ENCODE results near the gene POLN. TPM values are rescaled to one million over a fixed set of nuclear protein-coding genes. Genes with fewer than 3 reads are reported as not detected.

POLN gene
- total and polyA plus RNA-seq, 12 donors = 0.69 to 10.6 (median 3.0) TPM

DNA sequence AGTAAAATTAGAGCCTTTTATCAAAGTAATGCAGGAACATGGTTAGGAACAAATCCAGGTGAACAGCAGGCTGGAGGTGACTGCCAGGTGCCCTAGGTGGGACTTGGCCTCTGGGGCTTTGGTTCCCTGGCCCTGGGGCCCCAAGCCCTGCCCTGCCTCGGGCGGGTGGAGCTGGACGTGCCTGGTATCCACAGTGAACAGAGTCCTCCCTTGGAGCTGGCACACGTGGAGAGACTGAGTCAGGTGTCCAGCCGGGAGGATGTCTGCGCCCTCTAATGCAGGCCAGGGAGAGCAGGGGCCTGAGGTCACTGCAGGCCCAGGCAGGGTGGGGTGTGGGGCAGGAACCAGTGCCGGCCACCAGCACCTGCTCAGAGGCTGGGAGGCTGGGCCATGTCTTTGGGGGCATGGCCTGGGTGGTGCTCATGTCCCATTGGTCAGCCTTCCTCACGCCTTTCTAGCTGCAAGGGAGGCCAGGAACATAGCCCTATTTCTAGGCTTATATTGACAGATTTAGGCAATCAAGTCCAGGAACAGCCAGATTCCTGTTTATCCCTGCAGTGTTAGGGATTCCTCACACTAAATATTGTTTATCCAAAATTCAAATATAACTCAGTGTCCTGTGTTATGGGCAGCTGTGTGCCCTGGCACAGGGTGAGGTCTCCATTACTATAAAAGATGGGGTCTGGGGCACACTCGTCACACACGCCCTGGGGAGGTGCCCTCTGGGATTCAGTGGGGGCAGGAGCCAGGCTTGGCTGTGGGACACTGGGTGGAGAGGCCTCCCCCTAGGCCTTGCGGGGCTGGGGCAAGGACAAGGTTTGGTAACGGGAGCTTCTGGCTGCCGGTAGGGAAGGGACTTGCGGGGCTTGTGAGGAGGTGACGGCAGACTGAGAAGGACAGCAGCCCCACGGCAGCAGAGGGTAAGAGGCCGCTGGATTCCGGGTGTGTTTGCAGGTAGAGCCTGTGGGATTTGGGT lies 197.1 kb downstream of the POLN start:
- no peak overlapping the region for H3K27ac ChIP-seq
- no peaks in the 10 kb centered on the region for H3K9me3 ChIP-seq (replicated peaks in 1 of 3)
- intact Hi-C loops (cut with DNase I) = no loop called here
- H3K4me1 ChIP-seq (replicated peaks in 1 of 2) = peaks cover 6 to 20% of the 10 kb centered on the region in 2 donors
- WGBS, 4 donors = 83 to 93% (median 88%) methylated on average over 12 to 18 of the region's 18 CpGs
- no peaks in the 10 kb centered on the region for H3K36me3 ChIP-seq (replicated peaks in 1 of 2)
- no peak overlapping the region for H3K4me3 ChIP-seq
- no peak for TF ChIP-seq POLR2A (IDR thresholded peaks at IDR 0.05)
- TF ChIP-seq, protein P1, sequence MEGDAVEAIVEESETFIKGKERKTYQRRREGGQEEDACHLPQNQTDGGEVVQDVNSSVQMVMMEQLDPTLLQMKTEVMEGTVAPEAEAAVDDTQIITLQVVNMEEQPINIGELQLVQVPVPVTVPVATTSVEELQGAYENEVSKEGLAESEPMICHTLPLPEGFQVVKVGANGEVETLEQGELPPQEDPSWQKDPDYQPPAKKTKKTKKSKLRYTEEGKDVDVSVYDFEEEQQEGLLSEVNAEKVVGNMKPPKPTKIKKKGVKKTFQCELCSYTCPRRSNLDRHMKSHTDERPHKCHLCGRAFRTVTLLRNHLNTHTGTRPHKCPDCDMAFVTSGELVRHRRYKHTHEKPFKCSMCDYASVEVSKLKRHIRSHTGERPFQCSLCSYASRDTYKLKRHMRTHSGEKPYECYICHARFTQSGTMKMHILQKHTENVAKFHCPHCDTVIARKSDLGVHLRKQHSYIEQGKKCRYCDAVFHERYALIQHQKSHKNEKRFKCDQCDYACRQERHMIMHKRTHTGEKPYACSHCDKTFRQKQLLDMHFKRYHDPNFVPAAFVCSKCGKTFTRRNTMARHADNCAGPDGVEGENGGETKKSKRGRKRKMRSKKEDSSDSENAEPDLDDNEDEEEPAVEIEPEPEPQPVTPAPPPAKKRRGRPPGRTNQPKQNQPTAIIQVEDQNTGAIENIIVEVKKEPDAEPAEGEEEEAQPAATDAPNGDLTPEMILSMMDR (IDR thresholded peaks at IDR 0.05) = no peak
- peak in 2 of 7 donors; percentile 16 to 45 for DNase-seq
- H3K27me3 ChIP-seq = peaks cover 15% of the 10 kb centered on the region

DNA sequence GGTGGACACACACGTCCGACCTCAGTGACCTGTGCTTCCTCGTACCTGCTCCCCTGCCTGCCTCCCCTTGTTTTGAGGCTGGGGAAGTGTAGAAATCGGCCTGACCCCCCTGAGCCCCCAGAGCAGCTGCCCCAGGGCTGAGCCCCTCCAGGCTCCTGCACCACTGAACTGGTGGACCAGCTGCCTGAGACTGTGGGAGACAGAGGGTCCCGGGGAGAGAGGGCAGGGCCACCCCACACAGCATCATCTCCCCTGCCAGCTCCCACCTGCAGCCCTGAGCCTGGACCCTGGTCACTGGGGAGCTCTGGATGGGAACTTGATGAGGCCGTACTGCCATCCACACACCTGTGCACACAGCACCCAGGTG lies 197.8 kb downstream of the POLN start:
- Histone ChIP-seq H3K4me3 (no peak overlapping the region), H3K27me3 (peaks cover 15% of the 10 kb centered on the region), H3K36me3 (replicated peaks in 1 of 2) (no peaks in the 10 kb centered on the region), H3K4me1 (replicated peaks in 1 of 2) (peaks cover 6 to 20% of the 10 kb centered on the region in 2 donors), H3K27ac (no peak overlapping the region), H3K9me3 (replicated peaks in 1 of 3) (no peaks in the 10 kb centered on the region)
- DNase-seq = peak in 1 of 7 donors; percentile 35
- TF ChIP-seq, protein P1 (IDR thresholded peaks at IDR 0.05) = no peak
- no peak for TF ChIP-seq POLR2A (IDR thresholded peaks at IDR 0.05)
- 87 to 92% (median 91%) methylated on average over 5 to 6 of the region's 6 CpGs for WGBS, 4 donors
- intact Hi-C loops (cut with DNase I) = no loop called here

DNA sequence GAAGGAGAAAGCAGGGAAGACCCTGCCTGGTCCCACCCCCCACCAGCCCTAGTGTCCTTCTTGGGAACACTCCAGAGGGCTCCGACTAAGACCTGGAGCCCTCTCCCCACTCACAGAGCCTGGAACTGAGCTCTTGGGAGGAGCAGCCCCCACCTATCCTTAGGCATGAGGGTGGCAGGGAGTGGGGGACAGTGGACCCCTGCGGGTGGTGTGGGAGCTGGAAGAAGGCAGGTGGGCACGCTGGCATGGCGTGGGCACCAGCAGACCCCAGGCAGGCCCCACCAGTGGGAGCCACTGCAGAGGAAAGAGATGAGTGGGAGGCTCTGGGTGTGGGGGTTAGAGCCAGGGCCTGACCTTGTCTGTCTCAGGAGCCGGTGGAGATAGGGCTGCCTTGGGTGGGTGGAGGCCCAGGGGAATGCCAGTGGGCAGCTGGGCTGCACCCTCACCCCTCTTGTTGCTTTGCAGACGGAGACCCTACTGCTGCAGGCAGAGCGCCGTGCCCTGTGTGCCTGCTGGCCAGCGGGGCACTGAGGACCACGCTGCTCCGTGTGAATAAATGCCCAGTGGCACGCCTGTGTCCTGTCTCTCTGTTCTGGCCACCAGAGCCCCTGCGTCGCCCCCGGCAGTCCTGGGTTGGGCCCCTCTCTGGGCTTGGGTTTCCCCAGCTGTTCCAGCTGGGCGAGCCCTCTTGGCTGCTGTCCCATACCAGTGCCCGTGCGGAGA lies 198.4 kb downstream of the POLN start:
- Histone ChIP-seq H3K36me3 (replicated peaks in 1 of 2) (no peaks in the 10 kb centered on the region), H3K27me3 (peaks cover 15% of the 10 kb centered on the region), H3K4me1 (replicated peaks in 1 of 2) (peaks cover 6 to 20% of the 10 kb centered on the region in 2 donors), H3K4me3 (no peak overlapping the region), H3K27ac (no peak overlapping the region), H3K9me3 (replicated peaks in 1 of 3) (no peaks in the 10 kb centered on the region)
- intact Hi-C loops (cut with DNase I) = no loop called here
- no peak for TF ChIP-seq POLR2A (IDR thresholded peaks at IDR 0.05)
- TF ChIP-seq, protein P1 (IDR thresholded peaks at IDR 0.05) = no peak
- WGBS, 4 donors = 90 to 99% (median 94%) methylated on average over 5 to 18 of the region's 18 CpGs
- peak in 2 of 7 donors; percentile 17 to 39 for DNase-seq

DNA sequence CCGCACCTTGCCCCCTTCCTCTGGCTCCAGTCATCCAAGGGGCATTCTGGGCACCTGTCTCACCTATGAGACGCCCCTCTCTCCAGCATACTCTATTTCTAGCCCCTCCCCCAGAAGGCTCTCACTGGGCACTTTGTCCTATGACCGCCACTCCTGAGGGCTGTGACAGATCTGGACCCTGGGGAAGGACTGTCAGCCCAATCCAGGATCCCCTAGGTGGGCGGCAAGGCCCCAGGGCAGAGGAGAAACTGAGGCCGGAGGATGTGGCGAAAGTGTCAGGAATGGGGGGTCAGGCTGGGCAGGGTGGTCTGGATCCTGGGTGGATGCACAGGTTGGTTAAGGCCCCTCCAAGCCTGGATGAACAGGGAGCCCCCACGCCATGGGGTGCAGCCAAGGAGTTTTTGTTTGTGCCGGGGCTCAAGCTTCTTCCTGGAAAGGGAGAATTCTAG lies 198.9 kb downstream of the POLN start:
- 90 to 96% (median 93%) methylated on average over 5 to 8 of the region's 8 CpGs for WGBS, 4 donors
- no peak overlapping the region for H3K27ac ChIP-seq
- intact Hi-C loops (cut with DNase I) = no loop called here
- peak in 1 of 7 donors; percentile 44 for DNase-seq
- H3K4me1 ChIP-seq (replicated peaks in 1 of 2) = peaks cover 6 to 20% of the 10 kb centered on the region in 2 donors
- H3K9me3 ChIP-seq (replicated peaks in 1 of 3) = no peaks in the 10 kb centered on the region
- H3K36me3 ChIP-seq (replicated peaks in 1 of 2) = no peaks in the 10 kb centered on the region
- peaks cover 15% of the 10 kb centered on the region for H3K27me3 ChIP-seq
- H3K4me3 ChIP-seq = no peak overlapping the region
- TF ChIP-seq POLR2A (IDR thresholded peaks at IDR 0.05) = no peak
- TF ChIP-seq, protein P1 (IDR thresholded peaks at IDR 0.05) = no peak
